HG03457 (cell line): ENCODE results near the gene PTCHD1.

Experiments
- ATAC-seq: cut with Tn5 transposase; IDR thresholded peaks from one replicate; pipeline ENCODE4 v1.9.1; 2021; ENCODE audit warnings: moderate number of reproducible peaks; ENCODE audit not compliant: unreplicated experiment

Gene PTCHD1

GRCh38 chrX:23334848-23335599 is at the start of gene PTCHD1:
PTCHD1 (plus strand) TSS chrX:23334849; CDS start chrX:23334876, 27 bp downstream.
- ATAC-seq, result no peak

GRCh38 chrX:23286731-23287130 is 47.9 kb upstream of the PTCHD1 start:
- no peak for ATAC-seq

GRCh38 chrX:23287191-23287725 is 47.4 kb upstream of the PTCHD1 start:
- no peak for ATAC-seq

- no peak for ATAC-seq
Measured at GRCh38 chrX:23292354-23292987, 42.2 kb upstream of the PTCHD1 start.

GRCh38 chrX:23292988-23293651 is 41.5 kb upstream of the PTCHD1 start:
- ATAC-seq, result no peak

GRCh38 chrX:23304881-23305280 is 29.8 kb upstream of the PTCHD1 start:
- no peak for ATAC-seq

GRCh38 chrX:23311731-23312130 is 22.9 kb upstream of the PTCHD1 start:
- ATAC-seq, result no peak

- no peak for ATAC-seq
Measured at GRCh38 chrX:23312136-23312535, 22.5 kb upstream of the PTCHD1 start.

- ATAC-seq, result no peak
Measured at GRCh38 chrX:23317799-23318724, 16.6 kb upstream of the PTCHD1 start.

- ATAC-seq, result no peak
Measured at GRCh38 chrX:23327104-23327503, 7.5 kb upstream of the PTCHD1 start.

- ATAC-seq, result no peak
Measured at GRCh38 chrX:23331701-23332100, 2.9 kb upstream of the PTCHD1 start.

GRCh38 chrX:23332101-23332887 is 2.4 kb upstream of the PTCHD1 start:
- no peak for ATAC-seq

GRCh38 chrX:23332888-23333821 is 1.5 kb upstream of the PTCHD1 start:
- no peak for ATAC-seq

- ATAC-seq, result no peak
Measured at GRCh38 chrX:23333842-23334520, 668 bp upstream of the PTCHD1 start.

- no peak for ATAC-seq
Measured at GRCh38 chrX:23334521-23334847, 165 bp upstream of the PTCHD1 start.

- ATAC-seq, result no peak
Measured at GRCh38 chrX:23338334-23338733, 3.7 kb downstream of the PTCHD1 start.

- no peak for ATAC-seq
Measured at GRCh38 chrX:23341452-23341851, 6.8 kb downstream of the PTCHD1 start.

GRCh38 chrX:23344238-23344903 is 9.7 kb downstream of the PTCHD1 start:
- ATAC-seq, result no peak
